NCI-H146 treated with DMSO at 0.1 percent for 48 hours (cell line): Measurements from ENCODE around the gene ADRA2A.

Experiments
- DNase-seq: peaks from one replicate; lab custom pipeline; 2025; ENCODE audit not compliant: unreplicated experiment; lab: John Stamatoyannopoulos, UW

The ADRA2A gene

DNA sequence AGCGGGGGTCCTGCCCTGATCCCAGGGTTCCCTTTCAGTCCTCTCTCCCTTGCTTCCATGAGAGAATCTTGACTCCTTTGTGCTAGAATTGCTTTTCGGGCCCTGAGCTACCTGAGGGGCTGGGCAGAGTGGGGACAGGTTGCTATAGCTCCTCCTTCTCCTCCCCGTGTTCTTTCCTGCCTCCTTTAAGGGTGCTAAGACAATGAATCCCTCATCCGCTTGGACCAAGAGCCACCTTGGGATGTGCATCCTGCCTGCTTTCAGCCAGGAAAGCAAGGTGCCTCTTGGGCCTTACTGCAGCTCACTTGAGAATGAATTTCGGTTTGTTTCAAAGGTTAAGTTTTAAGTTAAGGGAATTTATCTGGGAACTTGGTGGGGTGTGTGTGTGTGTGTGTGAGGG is 53.6 kb downstream of the ADRA2A start:
- DNase-seq = no peak
